Activated CD8-positive, alpha-beta memory T cell treated with anti-CD3 and anti-CD28 coated beads, Interleukin-2, amount 50 U/mL, for 1 hour (primary cell): ENCODE results near the gene USP14.

Source experiments
- DNase-seq: peaks from one replicate; pipeline ENCODE4 v3.0.0-alpha.2; 2020; ENCODE audit errors: extremely low read depth

Gene USP14

DNA sequence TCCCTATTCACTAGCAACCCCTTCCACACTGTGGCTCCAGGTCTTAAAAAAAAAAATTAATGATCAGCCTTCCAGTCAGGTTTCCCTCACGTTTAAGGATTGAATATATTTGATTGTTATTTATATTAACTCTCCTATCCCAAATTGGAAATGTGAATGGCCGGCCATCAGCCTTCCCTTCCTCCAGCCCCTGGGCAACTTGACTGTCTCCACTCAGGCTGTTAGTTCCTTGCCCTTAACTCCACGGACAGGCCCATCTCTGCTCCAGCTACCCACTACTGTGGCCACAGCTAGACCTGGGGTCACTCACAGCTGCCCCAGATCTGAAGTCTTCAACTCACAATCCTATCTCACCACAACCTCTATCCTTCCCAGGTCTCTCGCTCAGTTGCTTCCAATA lies 69.5 kb downstream of the USP14 start:
- no peak for DNase-seq

DNA sequence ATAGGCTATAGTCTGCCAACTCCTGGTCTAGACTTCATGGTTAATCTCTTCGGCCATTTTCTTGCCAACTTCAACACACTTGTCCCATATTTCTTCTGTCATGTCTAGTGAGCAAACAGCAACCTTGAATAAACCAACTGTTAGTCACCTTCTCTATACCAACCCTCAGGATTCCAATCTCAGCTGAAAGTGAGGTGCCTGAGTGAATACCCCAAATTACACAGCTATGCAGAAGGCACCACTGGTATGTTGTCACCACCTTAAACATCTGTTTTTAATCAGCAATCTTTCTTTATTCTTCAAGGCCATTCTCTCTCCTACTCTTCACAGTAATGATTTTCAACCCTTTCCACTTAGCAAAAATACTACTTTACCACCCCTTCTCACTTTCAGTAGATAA lies 70.2 kb downstream of the USP14 start:
- DNase-seq: no peak

DNA sequence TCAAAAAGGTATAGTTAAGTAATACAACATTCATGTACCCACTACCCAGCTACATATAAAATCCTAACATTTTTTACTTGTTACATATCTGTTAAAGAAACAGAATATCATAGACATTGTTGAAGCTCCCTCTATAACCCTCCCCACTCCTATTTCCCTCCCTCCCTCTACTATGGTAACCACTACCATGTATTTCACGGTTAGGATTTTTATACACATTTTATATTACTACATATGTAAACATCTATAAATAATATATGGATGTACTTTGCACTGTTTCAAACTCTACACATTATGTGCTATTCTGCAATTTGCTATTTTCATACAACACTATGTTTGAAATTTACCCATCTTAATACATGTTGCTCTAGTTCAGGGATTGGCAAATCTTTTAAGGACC lies 73.2 kb downstream of the USP14 start:
- no peak for DNase-seq

DNA sequence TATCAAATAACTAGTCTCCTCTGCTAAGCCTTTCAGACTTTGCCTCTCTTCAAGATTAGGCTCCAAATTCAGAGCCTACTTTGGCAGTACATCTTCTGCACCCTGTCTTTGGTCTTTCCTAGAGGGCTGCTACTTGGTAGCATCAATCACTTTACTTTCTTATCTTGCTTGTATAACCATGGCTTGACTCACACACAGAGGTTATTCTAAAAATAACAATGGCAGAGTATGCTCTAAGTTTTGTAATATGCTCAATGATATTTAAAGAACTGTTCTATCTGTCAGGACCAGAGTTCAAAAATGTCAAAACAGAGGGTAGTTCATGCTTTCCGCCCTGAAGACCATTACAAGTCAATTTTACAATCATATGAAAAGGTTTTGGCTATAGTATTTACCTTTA lies 81.8 kb downstream of the USP14 start:
- DNase-seq: no peak

DNA sequence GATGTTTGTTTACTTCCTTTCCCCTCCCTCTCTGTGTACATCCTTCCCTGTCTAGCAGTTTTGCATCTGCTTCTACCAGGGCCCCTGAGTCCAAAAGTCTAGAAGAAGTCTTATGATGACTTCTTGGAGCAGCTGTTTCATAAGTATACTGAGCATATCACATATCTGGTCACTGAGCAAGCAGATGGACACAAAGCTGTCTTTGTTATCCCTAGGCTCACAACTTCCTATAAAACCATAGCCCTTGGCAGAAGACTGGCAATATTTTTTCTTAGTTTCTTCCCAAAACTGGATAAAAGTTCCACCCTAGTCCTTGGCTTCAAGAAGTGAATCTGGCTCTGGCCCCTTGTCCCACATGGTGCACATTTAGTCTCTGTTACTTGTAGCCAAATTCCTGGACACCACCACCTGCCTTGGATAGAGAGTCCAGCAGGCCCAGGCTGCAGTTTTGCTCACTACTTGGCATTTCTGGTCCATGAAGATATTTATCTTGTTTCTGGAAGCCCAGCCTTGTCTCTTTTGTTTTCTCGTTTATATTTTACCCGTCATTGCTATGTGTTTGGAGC lies 87.0 kb downstream of the USP14 start:
- DNase-seq: no peak

DNA sequence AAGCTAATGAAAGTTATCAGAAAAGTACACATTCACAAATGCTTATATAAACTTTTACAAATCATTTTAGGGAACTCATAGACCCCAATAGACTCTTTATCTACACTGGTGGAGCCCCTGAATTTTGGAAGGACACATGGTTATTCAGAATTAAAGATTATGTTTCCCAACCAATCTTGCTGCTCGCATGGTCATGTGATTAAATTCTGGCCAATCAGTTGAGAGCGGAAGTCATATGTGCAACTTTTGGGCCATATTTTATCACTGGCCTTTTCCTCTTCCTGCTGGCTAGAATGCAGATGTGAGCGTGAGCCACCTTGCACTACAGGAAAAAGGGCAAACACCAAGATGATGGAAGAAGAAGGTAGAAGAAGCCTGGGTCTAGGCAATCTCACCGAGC lies 89.7 kb downstream of the USP14 start:
- no peak for DNase-seq

DNA sequence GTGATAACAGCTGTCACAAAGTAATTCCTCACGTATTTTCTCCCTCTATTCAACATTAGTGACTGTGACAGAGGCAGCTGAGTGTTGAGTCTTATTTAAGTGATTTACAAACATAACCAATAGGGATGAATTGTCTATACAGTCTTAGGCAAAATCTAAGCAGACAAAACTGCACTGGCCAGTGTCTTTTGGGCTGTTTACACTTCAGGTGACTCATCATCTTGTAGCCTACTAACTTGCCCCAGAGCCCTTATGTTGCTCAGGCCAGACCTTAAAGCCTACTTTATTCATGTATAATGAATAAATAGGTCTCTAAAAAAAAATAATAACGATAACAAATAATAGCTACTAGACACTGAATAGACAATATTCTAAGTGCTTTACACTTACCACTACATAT lies 92.3 kb downstream of the USP14 start:
- no peak for DNase-seq

DNA sequence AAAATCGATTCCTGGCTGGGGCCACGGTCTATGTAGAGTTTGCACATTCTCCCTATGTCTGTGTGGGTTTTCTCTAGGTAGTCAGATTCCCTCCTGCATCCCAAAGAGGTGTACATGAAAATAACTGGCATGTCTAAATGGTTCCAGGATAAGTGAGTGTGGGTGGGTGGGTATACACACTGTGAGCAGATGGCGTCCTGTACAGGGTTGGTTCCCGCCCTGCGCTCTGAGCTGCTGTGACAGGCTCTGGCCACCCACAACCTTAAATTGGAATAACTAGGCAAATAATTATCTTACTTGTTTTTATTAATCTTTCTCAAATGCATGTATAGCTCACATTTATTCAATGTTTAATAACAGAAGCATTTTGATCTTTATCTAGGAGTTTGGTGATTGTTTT lies 93.2 kb downstream of the USP14 start:
- no peak for DNase-seq

DNA sequence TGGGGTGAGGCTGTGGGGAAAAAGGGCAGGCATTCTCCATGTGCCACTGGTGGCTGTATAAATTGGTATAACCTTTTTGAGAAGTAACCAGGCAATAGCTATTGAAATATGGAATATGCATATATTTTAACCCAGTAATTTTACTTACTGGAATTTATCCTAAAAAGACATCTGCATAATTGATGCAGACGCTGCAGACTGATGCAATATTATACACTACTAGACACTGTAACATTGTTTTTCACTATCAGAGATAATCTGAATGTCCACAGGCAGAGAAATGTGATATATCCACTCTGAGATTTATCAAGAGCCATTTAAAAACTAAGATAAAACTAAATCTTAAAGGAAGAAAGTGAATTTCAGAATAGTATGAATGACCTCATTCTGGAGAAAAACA lies 94.8 kb downstream of the USP14 start:
- no peak for DNase-seq

DNA sequence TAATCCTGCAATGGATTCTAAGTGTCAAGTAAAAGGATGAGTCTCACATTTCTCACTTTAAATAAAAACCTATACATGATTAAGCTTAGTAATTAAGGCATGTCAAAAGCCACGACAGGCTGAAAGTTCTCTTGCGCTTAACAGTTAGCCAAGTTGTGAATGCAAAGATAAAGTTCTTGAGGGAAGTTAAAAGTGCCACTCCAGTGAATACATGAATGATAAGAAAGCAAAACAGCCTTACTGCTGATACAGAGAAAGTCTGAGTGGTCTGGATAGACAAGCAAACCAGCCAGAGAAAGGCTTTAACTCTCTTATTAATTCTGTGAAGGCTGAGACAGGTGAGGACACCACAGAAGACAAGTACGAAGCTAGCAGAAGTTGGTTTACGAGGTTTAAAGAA lies 96.8 kb downstream of the USP14 start:
- no peak for DNase-seq

DNA sequence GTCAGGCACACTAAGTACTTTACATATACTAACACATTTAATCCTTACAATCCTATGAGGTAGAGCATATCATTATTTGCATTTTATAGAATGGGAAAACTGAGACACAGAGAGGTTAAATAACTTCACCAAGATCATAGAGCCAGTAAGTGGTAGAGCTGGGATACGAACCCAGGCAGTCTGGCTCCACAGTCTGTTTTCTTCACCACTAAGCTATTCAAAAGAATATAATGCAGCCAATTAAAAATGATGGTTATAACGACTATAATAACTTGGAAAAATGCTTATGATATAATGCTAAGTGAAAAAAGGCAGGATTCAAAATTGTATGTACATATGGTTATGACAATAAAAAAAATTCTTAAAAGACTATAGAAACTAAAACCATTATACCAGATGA lies 102.2 kb downstream of the USP14 start:
- DNase-seq: no peak

DNA sequence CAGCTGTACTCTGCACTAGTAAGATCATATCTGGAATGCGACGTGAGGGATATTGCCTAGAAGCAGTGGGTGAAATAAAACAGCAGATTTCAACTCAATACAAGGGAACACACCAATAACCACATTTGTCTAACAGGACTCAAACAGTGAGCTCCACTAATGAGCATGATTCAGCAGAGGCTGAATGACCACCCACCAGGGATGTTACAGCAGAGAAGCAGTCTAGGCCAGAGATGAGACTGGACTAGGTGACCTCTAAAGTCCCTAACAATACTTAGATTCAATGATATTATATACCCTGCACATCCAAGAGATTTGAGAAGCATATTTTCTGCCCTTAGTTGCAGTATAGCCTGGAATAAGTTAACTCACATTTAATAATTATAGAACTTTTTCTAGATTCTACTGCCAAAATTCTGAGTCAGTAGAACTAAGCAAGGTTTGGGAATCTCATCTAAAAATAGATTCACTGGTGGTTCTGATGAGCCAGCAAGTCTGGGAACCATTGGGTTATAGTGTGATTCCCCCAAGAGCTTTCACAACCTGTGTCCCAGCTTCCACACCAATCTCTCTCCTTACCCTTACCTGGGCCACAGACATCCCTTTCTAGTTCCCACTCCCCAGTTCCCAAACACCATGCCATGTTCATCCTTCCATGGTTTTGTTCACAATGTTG lies 103.2 kb downstream of the USP14 start:
- no peak for DNase-seq
